ENCODE results near the gene BLOC1S4.

GRCh38 chr4:6728320-6729029 lies 12.5 kb downstream of the BLOC1S4 start:
- TF ChIP-seq POLR2A (IDR thresholded peaks at IDR 0.05) = no peak
- no peak for TF ChIP-seq CTCF (IDR thresholded peaks at IDR 0.05)
- no peak for TF ChIP-seq POLR2AphosphoS5 (IDR thresholded peaks at IDR 0.05)

Measured in upper lobe of left lung (tissue), 4 donors.